SJCRH30 (cell line): ENCODE measurements around the gene ADCY2. TPM values are rescaled to one million over a fixed set of nuclear protein-coding genes. Genes with fewer than 3 reads are reported as not detected.
A peak's percentile ranks its signal among the peaks of the same experiment; 100 is the strongest.

Experiments
- DNase-seq, 2 experiments: peaks; one replicate each; pipeline ENCODE4 v3.0.0-alpha.2; 2015 to 2020
- H3K27ac ChIP-seq: fragments of 250-450 bp; sonication (Bioruptor Pico); 2 replicates; pipeline ENCODE4 v1.5.1; 2020; ENCODE audit warnings: mild to moderate bottlenecking, moderate library complexity
- H3K27me3 ChIP-seq: fragments of 250-450 bp; sonication (Bioruptor Pico); 2 replicates; pipeline ENCODE4 v1.5.1; 2020; ENCODE audit warnings: mild to moderate bottlenecking, moderate library complexity
- H3K36me3 ChIP-seq: fragments of 250-450 bp; sonication (Bioruptor Pico); 2 replicates; pipeline ENCODE4 v1.5.1; 2020; ENCODE audit warnings: mild to moderate bottlenecking, moderate library complexity
- H3K4me1 ChIP-seq: fragments of 250-450 bp; sonication (Bioruptor Pico); 2 replicates; pipeline ENCODE4 v1.5.1; 2020; ENCODE audit warnings: mild to moderate bottlenecking, moderate library complexity
- H3K4me3 ChIP-seq: fragments of 250-450 bp; sonication (Bioruptor Pico); 2 replicates; pipeline ENCODE4 v1.5.1; 2020; ENCODE audit warnings: mild to moderate bottlenecking, moderate library complexity
- H3K9me3 ChIP-seq: fragments of 250-450 bp; sonication (Bioruptor Pico); replicated peaks from 2 replicates; pipeline ENCODE4 v1.5.1; 2020; ENCODE audit warnings: mild to moderate bottlenecking, moderate library complexity
- total RNA-seq: library from RNA; depleted of rRNA; stranded (reverse); fragments of >200 nt; shearing (Covaris generic); gene quantifications from 2 replicates; pipeline ENCODE4 v1.2.3, GENCODE V29; 2014

ADCY2 gene
- total RNA-seq, 1 experiment from 2014 or later, result 9.6 TPM

DNA sequence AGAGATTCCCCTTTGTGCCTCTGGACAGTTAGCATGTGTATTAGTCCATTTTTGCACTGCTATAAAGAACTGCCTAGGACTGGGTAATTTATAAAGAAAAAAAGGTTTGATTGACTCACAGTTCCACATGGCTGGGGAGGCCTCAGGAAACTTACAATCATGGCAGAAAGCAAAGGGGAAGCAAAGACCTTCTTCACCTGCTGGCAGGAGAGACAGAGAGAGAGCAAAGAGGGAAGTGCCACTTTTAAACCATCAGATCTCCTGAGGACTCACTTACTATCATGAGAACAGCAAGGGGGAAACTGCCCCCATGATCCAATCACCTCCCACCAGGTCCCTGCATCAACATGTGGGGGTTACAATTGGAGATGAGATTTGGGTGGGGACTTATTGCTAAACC, 449.0 kb downstream of the ADCY2 start:
- Histone ChIP-seq H3K4me1 (peaks cover 26% of the 10 kb centered on the region), H3K9me3 (0 out of 2 replicates have a peak, but pooled peaks cover 3% of the 10 kb centered on the region), H3K4me3 (no peak overlapping the region), H3K36me3 (no peaks in the 10 kb centered on the region), H3K27me3 (no peaks in the 10 kb centered on the region), H3K27ac (no peak overlapping the region)
- DNase-seq, result no peak

DNA sequence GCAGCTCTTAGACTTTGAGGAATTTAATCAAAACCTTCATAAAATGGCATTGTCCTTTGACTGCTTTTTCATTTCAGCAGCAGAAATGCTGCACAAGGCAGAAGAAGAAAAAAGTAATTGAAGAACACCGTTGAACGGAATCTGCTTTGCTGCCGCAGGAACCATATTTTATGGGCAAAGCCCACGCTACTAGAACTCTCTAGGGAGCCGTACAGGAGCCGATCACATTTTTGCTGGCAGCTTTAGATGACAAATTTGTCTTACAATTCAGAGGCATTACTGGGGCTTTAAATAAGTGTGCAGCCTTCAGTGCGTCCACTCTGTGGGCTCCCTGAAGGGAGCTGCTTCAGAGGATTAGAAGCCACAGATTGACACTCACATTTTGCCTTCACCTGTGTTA, 449.6 kb downstream of the ADCY2 start:
- peaks cover 26% of the 10 kb centered on the region for H3K4me1 ChIP-seq

DNA sequence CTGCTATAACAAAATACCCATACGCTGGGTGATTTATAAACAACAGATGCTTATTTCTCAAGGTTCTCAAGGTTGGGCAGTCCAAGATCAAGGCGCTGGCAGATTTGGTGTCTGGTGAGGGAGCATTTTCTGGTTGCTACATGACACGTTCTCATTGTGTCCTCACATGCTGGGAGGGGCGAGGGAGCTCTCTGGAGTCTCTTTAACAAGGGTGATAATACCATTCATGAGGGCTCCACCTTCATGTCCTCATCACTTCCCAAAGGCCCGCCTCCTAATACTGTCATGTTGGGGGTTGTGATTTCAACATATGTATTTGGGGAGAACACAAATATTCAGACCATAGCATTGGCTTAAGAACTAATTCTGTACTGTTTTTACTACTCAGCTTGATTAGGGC, 450.4 kb downstream of the ADCY2 start:
- Histone ChIP-seq H3K4me1 (peaks cover 26% of the 10 kb centered on the region), H3K27ac (no peak overlapping the region), H3K9me3 (no peaks in the 10 kb centered on the region), H3K36me3 (no peaks in the 10 kb centered on the region), H3K4me3 (no peak overlapping the region), H3K27me3 (no peaks in the 10 kb centered on the region)
- DNase-seq, result no peak

More for the DNA sequence above, 449.6 kb downstream of the ADCY2 start:
- H3K9me3 ChIP-seq, result 0 out of 2 replicates have a peak, but pooled peaks cover 3% of the 10 kb centered on the region
- no peak for DNase-seq
- no peaks in the 10 kb centered on the region for H3K27me3 ChIP-seq
- H3K4me3 ChIP-seq, result no peak overlapping the region
- no peaks in the 10 kb centered on the region for H3K36me3 ChIP-seq
- H3K27ac ChIP-seq, result no peak overlapping the region

DNA sequence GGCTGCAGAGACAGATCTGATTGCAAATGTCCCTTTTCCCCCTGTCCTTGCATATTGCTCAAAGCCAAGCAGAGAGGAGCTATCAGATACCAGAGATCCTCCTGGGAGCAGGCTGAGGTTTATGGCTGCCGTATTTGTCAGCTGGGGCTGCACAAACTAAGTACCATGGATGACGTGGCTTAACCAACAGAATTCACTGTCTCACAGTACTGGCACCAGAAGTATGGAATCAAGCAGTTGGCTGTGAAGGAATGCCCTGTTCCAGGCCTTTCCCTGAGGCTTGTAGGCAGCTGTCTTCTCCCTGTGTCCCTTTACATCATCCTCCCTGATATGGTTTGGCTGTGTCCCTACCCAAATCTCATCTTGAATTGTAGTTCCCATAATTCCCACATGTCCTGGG, 452.4 kb downstream of the ADCY2 start:
- Histone ChIP-seq H3K4me3 (no peak overlapping the region), H3K27ac (peak overlapping the region; percentile 42), H3K27me3 (no peaks in the 10 kb centered on the region), H3K36me3 (no peaks in the 10 kb centered on the region), H3K4me1 (peaks cover 11% of the 10 kb centered on the region), H3K9me3 (no peaks in the 10 kb centered on the region)
- peak; percentile 72 to 80 for DNase-seq

DNA sequence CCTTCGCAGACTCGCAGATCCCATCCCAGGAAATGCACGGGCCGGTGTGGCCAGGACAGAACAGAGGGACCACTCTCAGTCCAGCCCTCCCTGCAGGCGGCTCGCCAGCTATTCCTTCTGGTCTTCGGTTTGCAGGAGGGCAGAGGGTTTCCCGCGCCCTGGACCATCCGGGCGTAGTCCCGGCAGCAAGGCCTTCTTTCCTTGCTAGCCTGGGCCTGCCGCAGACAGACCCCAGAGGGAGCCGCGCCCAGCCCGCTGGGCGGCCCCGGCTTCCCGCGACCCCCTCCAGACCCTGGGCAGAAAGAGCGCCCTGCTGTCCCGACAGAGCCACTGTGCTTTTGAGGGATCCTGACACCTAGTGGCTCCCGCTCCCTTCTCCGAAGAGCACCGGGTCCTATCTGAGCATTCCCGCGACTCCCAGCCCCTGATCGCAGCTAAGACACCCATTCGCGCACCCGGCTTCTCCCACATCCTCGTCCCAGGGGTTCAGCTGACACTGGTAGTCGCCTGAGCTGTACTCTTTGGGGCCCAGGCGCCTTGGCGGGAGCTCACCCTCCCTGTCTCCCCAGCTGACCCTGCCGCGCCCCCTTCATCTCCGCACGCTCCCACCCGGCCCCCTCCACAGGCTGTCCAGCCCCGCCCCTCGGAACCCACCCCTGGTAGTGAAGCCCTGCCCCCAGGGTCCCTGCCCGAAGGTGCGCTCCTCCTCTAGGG, 453.9 kb downstream of the ADCY2 start:
- no peaks in the 10 kb centered on the region for H3K27me3 ChIP-seq
- H3K36me3 ChIP-seq, result no peaks in the 10 kb centered on the region
- no peak overlapping the region for H3K27ac ChIP-seq
- no peak for DNase-seq
- H3K4me1 ChIP-seq, result peaks cover 8% of the 10 kb centered on the region
- no peak overlapping the region for H3K4me3 ChIP-seq
- H3K9me3 ChIP-seq, result no peaks in the 10 kb centered on the region

DNA sequence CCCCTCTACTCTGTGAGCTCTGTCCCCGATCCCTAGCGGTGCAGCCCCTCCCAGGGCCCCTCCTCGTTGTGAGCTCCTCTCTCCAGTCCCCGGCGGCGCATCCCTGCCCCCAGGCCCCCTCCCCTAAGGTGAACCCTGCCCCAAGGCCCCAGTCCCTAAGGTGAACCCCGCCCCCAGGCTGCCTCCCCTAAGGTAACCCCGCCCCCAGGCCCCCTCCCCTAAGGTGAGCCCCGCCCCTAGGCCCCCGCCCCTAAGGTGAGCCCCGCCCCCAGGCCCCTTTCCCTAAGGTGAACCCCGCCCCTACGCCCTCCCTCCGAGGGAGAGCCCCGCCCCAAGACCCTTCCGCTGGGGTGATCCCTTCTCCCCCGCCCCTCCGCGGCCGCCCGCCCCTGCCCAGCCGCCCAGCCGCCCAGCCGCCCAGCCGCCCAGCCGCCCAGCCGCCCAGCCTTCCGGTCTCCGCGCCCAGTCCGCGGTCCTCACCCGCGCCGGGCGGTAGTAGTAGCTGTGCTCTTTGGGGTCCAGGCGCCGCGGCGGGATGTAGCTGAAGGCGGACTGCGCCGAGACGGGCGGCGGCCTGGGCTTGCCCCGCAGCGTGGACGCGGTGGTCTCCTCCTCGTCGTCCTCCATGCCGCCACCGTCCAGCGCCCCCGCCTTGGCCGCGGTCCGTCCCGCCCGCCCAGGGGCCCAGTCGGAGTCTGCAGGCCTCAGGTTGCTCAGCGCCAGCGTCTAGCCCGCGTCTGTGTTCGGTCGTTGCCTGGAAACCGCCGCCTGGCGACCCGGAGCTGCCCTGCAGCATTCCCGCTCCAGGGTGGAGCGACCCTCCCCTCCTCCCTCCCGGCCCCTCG, 454.7 kb downstream of the ADCY2 start, which contains the start of gene CFAP90:
CFAP90 (minus strand) TSS at position 739 of the 845 bp plus-strand sequence; CDS start at position 627, 112 bp downstream.
- Histone ChIP-seq H3K27me3 (no peaks in the 10 kb centered on the region), H3K9me3 (no peaks in the 10 kb centered on the region), H3K4me1 (peaks cover 6% of the 10 kb centered on the region), H3K36me3 (no peaks in the 10 kb centered on the region), H3K4me3 (no peak within 1 kb of the TSS), H3K27ac (no peak within 1 kb of the TSS)
- no peak for DNase-seq

DNA sequence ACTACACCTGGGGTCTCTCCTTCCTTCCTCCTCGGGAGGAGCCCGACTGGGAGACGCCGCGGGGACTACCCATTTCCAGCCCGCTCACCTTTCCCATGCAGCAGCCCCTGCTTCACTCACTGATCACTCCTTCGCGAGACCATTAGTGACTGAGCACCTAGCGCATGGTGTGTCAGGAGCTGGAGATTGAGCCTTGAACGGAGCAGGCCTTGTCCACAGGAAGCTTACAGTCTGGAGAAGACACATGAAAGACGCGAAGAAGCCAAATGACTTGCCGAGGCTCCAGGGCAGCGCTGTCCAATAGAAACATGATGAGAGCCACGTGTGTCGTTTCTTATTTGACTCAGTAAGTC, 455.3 kb downstream of the ADCY2 start:
- no peak for DNase-seq
- no peaks in the 10 kb centered on the region for H3K27me3 ChIP-seq
- no peaks in the 10 kb centered on the region for H3K9me3 ChIP-seq
- peaks cover 6% of the 10 kb centered on the region for H3K4me1 ChIP-seq
- no peak overlapping the region for H3K4me3 ChIP-seq
- H3K27ac ChIP-seq, result no peak overlapping the region
- H3K36me3 ChIP-seq, result no peaks in the 10 kb centered on the region

DNA sequence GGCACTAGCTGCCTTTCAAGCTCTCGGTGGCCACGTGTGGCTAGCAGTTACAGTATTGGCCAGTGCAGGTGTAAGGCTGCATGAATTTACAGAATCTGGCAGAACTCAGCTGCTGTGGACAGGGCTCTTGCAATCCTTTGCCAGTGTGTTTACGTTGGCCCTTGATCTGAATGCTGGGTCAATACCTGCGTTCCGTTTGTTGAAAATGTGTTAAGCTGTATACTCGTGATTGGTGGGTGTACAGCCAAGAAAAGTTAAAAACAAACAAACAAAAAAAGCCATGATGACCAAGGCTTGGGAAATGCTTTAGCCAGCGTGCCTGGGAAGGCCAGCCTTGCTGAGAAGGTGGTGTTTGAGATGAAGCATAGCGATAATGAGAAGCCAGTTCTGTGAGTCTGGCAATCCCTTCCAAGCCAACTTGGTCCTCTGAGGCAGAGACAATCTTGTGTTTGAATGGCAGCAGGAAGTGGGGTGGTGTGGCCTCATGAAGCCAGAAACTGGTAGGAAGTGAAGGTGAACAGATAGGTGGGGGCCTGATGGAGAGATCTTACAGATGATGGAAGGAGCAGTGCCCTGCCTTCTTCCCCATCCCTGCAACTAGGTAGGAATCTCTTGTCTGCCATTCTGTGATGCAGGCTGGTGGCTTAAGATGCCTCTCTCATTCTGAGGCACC, 455.8 kb downstream of the ADCY2 start:
- H3K27ac ChIP-seq, result no peak overlapping the region
- DNase-seq, result no peak
- H3K4me1 ChIP-seq, result peaks cover 6% of the 10 kb centered on the region
- H3K4me3 ChIP-seq, result no peak overlapping the region
- H3K36me3 ChIP-seq, result no peaks in the 10 kb centered on the region
- no peaks in the 10 kb centered on the region for H3K9me3 ChIP-seq
- H3K27me3 ChIP-seq, result no peaks in the 10 kb centered on the region

DNA sequence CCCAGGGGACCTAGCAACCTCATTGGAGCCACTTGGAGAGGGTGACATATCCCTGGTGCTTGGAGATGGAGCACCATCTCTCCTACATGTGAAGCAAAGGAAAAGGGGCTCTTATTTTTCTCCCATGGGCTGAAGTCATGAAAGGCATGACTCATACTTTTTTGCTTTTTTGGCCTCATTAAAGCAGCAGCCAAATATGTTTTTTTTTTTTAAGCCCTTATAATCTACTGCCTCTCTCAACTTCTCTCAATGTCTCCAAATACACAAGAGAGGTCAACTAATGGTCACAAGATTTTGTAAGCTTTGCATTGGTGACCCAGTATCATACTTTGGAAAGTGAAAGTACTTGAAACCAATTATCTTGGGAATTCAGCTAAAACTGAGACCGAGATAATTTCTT, 456.6 kb downstream of the ADCY2 start:
- DNase-seq, result no peak
- H3K9me3 ChIP-seq, result no peaks in the 10 kb centered on the region
- H3K27me3 ChIP-seq, result no peaks in the 10 kb centered on the region

DNA sequence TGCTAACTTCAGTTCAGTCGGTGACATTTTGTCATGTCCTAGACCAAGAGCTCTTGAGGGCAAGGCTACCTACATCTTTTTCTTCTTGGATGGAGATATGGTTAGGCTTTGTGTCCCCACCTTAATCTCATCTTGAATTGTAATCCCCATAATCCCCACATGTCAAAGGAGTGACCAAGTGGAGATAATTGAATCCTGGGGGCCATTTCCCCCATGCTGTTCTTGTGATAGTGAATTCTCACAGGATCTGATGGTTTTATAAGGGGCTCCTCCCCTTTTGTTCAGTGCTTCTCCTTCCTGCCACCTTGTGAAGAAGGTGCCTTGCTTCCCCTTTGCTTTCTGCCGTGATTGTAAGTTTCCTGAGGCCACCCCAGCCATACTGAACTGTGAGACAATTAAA, 457.1 kb downstream of the ADCY2 start:
- Histone ChIP-seq H3K36me3 (no peaks in the 10 kb centered on the region), H3K27me3 (no peaks in the 10 kb centered on the region), H3K4me3 (no peak overlapping the region), H3K9me3 (no peaks in the 10 kb centered on the region), H3K27ac (no peak overlapping the region), H3K4me1 (peaks cover 2% of the 10 kb centered on the region)
- no peak for DNase-seq

More for the DNA sequence above, 456.6 kb downstream of the ADCY2 start:
- Histone ChIP-seq H3K27ac (no peak overlapping the region), H3K4me1 (peaks cover 6% of the 10 kb centered on the region), H3K36me3 (no peaks in the 10 kb centered on the region), H3K4me3 (no peak overlapping the region)

DNA sequence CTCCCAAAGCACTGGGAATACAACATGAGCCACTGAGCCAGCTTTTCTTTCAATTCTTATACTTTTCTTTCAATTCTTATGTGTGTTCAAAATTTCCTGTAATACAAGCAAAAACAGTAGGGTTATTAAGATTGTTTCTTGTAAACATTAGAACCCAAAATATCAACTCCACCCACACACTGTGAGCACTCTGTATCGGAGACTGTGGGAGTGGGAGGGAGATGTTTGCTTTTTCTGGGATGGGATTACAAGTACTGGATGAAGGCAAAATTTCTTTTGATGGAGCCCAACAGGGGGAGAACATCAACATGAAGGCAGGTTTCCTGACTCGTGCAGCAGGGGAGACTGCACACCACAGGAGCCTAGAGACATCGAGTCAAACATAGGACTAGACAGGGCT, 459.7 kb downstream of the ADCY2 start:
- DNase-seq, result no peak
- H3K4me1 ChIP-seq, result no peaks in the 10 kb centered on the region

DNA sequence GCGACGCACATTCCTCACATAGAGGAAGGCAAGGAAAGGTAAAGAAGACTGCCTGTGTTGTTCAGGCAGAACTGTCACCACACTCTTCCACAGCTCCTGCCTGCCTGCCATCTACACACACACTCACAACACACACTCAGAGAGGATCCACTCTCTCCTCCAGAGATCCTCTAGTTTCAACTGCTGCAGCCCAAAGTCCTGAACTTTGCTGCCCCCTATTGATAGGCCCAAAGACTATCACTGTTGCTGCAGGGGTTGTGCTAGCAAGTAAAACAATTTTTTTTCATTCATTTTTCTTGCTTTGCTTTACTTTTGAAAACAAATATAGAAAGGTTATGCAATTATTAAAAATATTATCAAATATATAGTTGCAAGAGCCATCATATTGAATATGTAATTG, 460.9 kb downstream of the ADCY2 start:
- Histone ChIP-seq H3K27ac (no peak overlapping the region), H3K9me3 (no peaks in the 10 kb centered on the region)
- peak; percentile 51 to 77 for DNase-seq

More for the DNA sequence above, 459.7 kb downstream of the ADCY2 start:
- no peaks in the 10 kb centered on the region for H3K27me3 ChIP-seq
- H3K27ac ChIP-seq, result no peak overlapping the region
- peaks cover 9% of the 10 kb centered on the region; the same call in 1 of the 2 replicates for H3K36me3 ChIP-seq
- H3K9me3 ChIP-seq, result no peaks in the 10 kb centered on the region
- H3K4me3 ChIP-seq, result no peak overlapping the region

DNA sequence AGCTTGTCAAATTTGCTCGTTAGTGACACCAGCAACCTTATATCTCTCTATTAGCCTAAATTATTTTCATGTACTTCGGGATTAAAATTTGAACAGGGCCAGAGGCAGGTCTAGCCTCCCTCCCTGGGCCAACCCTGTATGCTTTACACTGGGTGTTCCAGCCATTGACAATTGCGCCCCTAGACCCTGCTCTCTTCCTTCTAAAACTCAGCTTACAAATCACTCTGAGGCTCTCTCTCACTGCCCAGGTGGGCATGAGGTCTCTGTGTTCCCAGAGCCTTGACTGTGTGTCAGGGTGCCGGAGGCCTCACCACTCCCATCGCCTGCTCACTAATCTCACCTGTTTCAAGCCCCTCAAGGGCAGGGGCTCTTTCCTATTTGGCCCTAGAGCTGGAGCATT, 461.4 kb downstream of the ADCY2 start:
- H3K36me3 ChIP-seq, result peaks cover 10% of the 10 kb centered on the region; the same call in 1 of the 2 replicates
- H3K27ac ChIP-seq, result no peak overlapping the region
- no peaks in the 10 kb centered on the region for H3K27me3 ChIP-seq
- H3K9me3 ChIP-seq, result no peaks in the 10 kb centered on the region
- H3K4me3 ChIP-seq, result no peak overlapping the region
- DNase-seq, result no peak
- no peaks in the 10 kb centered on the region for H3K4me1 ChIP-seq

More for the DNA sequence above, 460.9 kb downstream of the ADCY2 start:
- Histone ChIP-seq H3K36me3 (peaks cover 10% of the 10 kb centered on the region; the same call in 1 of the 2 replicates), H3K27me3 (no peaks in the 10 kb centered on the region), H3K4me1 (no peaks in the 10 kb centered on the region), H3K4me3 (no peak overlapping the region)

DNA sequence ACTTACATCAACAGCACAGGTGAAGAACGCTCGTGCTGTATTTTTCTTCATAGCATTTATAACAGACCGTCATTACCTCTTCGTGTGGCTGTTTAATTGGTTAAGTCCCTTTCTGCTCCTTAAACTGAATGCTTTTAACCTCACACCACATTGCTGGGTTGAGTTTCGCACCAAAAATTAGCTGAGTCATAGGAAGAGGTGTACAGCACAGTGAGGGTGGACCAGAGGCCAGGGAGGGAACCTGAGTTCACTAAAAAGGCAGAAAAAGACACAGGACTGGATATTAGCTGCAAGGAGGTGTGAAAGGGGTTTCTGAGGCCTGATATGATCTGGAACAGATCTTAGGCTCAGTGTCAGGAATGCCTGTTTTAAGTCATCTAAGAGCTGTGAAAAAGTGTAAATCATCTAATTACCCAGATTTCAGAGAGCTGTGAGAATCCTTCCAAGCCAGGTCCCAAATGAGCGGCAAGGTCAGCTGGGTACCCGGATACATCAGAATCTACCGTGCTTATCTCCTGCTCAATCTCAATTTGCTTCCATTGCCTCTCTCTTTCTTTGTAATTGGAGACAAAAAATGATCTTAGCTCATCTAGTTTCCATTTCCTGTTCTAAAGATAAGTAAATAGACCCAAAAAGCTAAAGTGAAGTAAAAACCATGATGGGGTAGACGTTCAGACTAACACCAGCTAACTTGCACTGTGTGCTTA, 462.1 kb downstream of the ADCY2 start:
- Histone ChIP-seq H3K27me3 (no peaks in the 10 kb centered on the region), H3K27ac (no peak overlapping the region), H3K4me3 (no peak overlapping the region), H3K9me3 (no peaks in the 10 kb centered on the region), H3K36me3 (peaks cover 10% of the 10 kb centered on the region; the same call in 1 of the 2 replicates), H3K4me1 (no peaks in the 10 kb centered on the region)
- no peak for DNase-seq
